GM12872 (cell line): Measurements from ENCODE around the gene ACTG2.

ENCODE experiments used
- CTCF ChIP-seq: IDR thresholded peaks from 3 replicates; pipeline ENCODE4 v1.5.1; 2011; ENCODE audit warnings: low read depth, mild to moderate bottlenecking, low read length, moderate library complexity; ENCODE audit not compliant: insufficient read depth

Gene ACTG2

GRCh38 chr2:73888388-73888787 lies 4.4 kb upstream of the ACTG2 start:
- no peak for TF ChIP-seq CTCF

DNA sequence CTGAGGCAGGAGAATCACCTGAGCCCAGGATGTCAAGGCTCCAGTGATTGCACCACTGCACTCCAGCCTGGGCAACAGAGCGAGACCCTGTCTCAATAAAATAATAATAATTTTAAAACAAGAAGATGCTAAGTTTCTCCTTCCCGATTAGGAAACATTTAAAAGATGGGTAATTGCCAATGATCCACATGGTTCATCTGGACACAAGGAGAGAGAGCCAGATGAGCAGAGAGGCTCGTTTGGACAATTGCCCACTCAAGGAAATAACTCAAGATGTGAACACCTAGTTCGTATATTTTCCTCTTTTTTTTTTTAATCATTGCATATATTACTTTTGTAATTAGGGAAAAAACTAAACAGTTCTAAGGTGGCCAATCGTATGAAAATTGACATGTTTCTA lies 3.6 kb upstream of the ACTG2 start:
- TF ChIP-seq CTCF = no peak

DNA sequence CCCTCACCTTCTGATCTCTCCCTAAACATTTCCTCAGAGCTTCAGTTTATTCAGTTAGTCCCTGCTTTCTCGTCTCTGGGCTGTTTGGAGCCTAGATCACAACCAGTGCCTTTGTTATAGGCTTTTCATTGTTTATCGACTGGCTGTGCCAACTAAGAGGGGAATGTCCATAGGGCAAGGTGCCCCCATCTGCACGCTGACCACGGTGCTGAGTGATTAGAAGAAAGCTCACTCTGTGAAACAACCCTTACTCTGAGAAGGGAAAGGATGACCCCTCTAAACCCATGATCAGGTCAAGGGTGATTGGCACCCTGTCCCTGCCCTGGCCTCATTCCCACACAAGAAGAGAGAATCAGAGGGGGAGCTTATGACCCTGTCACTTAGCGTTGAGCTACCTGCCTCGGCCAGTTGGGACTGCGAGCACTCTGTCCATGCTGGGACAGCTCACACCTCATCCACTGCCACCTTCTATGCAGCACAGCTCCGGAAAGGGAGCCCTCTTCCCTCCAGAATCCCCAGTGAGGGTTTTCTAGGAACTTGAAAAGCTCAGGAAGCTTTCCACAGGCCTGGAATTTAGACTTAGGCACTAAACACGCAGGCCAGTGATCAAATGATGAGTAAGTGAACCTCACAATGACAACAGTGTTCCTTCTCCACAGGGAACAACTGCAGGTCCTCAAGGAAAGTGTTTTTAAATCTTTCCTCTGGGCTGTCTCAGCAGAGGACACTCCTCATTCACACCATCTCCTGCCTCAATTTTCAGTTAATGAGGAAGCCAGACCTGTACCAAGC lies 2.3 kb upstream of the ACTG2 start:
- no peak for TF ChIP-seq CTCF

DNA sequence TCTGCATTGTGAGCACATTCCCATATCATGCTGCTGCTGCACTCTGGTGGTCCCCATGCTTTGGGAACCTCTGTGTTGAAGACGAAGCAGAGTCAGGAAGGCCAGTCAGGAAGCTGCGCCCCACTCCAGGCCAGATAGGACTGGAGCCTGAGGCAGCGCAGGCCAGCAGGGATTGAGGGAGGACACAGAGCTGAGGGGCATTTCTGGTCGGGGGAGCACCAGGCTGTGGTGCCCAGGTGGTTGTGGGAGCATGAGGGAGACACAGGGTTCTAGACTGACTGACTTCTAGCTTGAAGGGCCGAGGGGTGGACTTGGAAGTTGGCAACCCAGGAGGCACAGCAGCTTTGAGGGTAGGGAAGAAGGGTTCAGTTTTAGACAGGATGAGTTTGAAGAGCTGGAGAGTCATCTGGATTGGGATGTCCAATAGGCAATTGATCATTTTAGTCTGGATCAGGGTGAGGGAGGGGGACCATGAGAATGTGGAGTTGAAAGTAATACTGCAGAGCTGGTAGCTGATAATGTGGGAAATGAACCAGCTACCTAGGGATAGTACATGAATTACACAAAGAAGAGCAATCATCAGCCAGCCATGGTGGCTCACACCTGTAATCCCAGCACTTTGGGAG lies 1.4 kb upstream of the ACTG2 start:
- TF ChIP-seq CTCF = no peak

GRCh38 chr2:73893764-73894474 lies 1.1 kb downstream of the ACTG2 start:
- no peak for TF ChIP-seq CTCF

DNA sequence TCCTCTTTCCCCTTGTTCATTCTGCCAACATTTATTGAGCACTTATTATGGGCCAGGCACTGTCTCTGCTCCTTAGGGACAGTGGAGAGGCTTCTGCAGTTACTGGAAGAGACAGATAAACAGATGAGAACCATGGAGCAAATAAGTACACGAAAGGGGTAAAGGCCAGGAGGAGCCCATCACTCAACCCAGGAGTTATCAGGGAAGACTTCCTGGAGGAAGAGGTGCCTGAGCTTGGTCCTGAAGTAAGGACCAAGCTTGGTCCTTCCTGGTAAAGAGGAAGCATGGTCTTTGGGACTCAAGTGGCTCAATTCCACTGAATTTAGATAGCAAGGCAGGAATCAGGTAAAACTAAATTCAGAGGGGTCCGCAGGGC lies 1.7 kb downstream of the ACTG2 start:
- no peak for TF ChIP-seq CTCF

DNA sequence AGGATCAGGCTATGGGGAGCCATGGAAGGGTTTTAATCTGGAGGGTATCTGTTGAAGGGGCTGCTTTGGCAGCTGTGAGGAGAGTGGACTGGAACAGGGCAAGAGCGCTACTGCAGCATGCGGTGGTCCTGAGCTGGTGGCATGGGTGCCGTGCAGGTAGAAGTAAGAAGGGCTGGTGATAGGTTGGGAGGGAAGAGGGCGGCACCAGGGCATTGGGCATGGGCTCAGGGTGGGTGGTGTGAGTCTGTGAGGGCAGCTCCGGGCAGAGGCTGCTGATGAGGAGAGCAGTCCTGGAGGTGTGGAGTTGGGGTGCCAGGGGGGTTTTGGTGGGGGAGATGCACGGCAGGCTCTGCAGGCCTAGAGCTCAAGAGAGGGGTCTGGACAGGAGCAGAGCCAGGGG lies 2.1 kb downstream of the ACTG2 start:
- TF ChIP-seq CTCF = no peak
